Activated CD8-positive, alpha-beta memory T cell treated with anti-CD3 and anti-CD28 coated beads for 4 hours (primary cell): ENCODE measurements around the gene PDE8B.
"Not testable (repeated sequence)": the region's sequence is repeated elsewhere in the genome, so short reads cannot be mapped to it uniquely, and the experiment has no call there.

Source experiments
- DNase-seq, 2 donors: peaks; one replicate each; pipeline ENCODE4 v3.0.0-alpha.2; 2020; ENCODE audit warnings: low read depth in 2 of 2

Gene PDE8B

DNA sequence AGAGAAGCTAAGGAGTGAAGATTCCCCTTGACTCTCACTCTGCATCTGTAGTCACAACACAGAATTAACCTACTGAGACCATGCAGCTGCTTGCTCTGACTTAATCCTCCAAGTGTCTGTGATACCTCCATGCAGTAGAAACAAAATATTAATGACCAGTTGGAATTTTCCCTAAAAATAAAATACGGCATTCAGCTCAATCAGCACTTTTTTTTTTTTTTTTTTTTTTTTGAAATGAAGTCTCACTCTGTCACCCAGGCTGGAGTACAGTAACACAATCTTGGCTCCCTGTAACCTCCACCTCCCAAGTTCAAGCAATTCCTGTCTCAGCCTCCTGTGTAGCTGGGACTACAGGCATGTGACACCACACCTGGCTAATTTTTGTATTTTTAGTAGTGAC lies 233.2 kb downstream of the PDE8B start:
- no peak for DNase-seq

DNA sequence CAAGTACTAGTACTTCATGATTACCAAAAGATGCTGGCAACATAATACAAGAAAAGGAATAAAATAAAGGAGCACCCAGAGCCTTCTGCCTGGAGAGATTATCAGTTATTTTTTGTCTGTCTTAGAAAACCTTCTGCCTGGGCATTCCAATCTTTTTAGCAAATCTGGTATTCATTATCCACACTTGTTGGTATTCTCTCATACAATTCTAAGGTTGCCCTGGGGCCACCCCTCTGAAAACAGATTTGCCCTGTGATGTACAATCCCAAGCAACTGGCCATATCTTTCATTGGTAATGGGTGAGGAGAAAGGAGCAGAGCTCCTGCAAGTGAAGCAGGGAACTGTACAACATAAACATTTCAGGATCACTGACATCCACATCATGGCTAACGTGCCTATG lies 233.9 kb downstream of the PDE8B start:
- no peak for DNase-seq

DNA sequence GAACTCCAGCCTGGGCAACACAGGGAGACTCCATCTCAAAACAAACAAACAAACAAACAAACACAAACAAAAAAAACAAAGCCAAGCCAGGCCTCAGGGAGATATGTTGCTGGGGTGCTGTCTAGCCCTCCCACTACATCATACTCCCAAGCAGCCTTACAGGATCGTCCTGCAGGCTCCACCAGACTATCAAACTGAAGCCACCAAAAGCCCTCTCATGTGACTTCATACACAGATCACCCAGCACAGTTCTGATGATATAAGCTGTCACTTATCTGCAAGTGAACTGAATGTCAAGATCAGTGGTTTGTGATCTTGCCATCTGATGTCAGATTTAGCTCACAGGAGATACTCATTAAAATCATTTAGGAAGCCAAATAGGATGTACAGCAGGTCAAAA lies 238.4 kb downstream of the PDE8B start:
- no peak for DNase-seq

DNA sequence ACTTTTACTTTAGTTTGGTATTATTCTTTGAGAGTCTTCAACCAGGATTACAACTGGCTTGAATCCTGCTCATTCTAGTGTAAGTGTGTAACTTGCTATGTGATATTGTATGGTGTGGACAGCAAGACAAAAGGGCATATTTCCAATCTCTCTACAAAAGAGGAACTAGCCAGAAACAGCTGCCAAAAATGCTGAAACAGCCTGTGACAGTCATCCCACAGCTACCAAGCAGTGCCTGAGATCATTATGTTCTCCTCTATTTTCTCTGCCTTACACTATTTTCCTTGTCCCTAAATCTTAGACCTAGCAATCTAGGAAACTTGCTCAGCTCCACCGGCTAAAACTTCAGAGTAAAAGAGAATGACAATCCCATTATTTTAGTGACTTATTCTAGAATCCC lies 238.8 kb downstream of the PDE8B start:
- no peak for DNase-seq

DNA sequence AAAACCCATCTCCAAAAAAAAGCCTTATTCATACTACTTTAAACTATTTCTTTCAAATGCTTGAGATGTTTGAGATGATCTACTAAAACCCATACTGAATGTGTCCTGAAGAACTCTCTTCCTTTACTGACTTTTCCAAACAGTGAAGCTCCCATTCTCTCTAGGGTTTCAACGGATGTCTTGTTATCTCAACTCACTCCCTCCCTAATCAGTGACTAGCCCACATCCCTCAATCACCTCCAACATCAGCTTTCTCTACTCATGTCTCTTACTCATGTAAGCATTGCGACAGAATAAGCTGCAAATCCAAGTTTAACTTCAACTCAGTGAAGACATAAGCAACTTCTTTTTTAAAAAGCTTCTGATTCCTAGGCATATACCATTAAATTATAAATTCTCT lies 239.5 kb downstream of the PDE8B start:
- no peak for DNase-seq

DNA sequence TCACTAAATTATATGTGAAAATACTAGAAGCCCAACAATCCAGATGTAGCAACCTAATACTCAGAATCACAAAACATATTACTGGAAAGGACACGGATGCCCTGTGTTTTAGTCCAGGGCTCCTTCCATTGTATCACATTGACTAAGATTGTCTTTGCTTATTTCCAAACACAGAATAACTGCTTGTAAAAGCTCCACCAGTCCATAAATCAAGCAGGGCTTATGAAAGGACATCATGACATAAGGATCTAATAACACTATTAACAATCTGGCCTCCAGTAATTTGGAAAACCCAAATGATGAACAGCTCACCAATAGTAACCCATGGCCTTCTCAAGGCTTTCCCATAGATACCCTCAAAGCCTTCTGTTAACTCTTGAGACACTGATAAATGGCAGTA lies 241.9 kb downstream of the PDE8B start:
- DNase-seq: no peak

DNA sequence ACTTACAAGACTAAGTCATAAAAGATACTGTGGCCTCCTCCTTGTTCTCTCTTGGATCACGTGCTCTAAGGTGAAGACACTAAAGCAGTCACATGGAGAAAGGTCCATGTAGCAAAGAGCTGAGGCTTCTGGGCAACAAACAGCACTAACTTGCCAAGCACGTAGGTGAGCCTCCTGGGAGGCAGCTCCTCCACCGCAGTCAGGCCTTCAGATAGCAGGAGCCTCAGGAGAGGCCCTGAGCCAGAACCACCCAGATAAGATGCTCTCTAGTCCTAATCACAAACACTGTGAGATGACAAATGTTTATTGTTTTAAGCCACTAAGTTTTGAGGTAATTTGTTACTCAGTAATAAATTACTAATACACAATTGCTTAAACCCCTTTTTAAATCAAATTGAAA lies 243.6 kb downstream of the PDE8B start:
- no peak for DNase-seq

DNA sequence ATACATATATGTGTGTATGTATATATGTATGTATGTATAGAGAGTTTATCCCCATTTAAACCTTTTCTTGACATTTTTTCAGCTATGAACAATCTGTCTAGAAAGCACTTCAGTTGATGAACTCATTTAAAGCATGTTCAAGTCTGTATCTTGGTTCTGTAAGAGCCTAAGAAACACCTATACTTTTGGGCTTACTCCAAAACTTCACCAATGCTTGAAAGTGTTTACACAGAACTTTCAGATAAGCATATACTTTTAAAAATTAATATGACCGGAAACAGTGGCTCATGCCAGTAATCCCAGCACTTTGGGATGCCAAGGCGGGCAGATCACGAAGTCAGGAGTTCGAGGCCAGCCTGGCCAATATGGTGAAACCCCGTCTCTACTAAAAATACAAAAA lies 250.8 kb downstream of the PDE8B start:
- DNase-seq: no peak

DNA sequence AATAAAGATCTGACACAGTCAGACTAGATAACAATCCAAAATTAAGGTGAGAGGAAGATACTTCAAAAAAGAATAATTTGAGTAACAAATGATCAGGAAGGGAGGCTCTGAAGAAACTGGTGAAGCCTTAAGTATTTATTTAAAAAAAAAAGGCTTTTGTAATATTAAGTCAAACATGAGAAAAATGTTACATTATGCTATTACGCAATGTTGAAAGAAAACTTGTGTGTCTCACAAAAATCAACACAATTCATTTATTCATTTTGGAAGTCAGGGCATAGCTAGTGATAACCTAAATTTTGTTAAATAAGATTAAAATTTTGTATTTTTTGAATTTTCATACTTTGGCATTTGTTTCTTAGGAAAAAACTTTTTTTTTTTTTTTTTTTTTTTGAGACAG lies 253.4 kb downstream of the PDE8B start:
- no peak for DNase-seq

DNA sequence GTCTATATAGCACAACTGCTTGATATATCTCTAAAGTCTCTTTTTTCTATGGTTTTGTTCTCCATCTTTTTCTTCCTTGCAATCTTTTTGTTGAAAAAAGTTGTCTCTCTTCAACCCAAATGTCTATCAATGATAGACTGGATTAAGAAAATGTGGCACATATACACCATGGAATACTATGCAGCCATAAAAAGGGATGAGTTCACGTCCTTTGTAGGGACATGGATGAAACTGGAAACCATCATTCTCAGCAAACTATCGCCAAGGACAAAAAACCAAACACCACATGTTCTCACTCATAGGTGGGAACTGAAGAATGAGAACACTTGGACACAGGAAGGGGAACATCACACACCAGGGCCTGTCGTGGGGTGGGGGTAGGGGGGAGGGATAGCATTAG lies 258.4 kb downstream of the PDE8B start:
- not testable (repeated sequence) for DNase-seq

DNA sequence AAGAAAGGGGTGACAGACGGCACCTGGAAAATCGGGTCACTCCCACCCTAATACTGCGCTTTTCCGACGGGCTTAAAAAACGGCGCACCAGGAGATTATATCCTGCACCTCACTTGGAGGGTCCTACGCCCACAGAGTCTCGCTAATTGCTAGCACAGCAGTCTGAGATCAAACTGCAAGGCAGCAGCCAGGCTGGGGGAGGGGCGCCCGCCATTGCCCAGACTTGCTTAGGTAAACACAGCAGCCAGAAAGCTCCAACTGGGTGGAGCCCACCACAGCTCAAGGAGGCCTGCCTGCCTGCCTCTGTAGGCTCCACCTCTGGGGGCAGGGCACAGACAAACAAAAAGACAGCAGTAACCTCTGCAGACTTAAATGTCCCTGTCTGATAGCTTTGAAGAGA lies 264.6 kb downstream of the PDE8B start:
- not testable (repeated sequence) for DNase-seq
